Stimulated activated CD8-positive, alpha-beta memory T cell treated with anti-CD3 and anti-CD28 coated beads, Interleukin-12 subunit alpha, Interleukin-12 subunit beta, amount 100 ng/mL, for 24 hours (primary cell): ENCODE results near the gene SYNJ1.
"Not testable (repeated sequence)": the region's sequence is repeated elsewhere in the genome, so short reads cannot be mapped to it uniquely, and the experiment has no call there.

Source experiments
- DNase-seq: peaks from one replicate; pipeline ENCODE4 v3.0.0-alpha.2; 2020; ENCODE audit errors: extremely low read depth

Gene SYNJ1

GRCh38 chr21:32698286-32698685, 29.5 kb downstream of the SYNJ1 start:
- DNase-seq: no peak

DNA sequence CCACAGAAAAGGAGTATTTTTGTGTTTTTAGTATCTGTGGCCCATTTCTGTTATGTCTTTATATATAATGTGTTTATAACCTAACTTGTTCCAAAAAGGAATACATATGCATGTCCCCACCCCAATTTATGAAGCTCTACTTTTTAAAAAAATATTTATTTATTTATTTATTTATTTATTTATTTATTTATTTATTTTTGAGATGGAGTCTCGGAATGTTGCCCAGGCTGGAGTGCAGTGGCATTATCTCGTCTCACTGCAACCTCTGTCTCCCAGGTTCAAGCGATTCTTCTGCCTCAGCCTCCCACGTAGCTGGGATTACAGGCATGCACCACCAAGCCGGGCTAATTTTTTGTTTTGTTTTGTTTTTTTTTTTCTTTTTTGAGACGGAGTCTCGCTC, 32.3 kb downstream of the SYNJ1 start:
- DNase-seq: not testable (repeated sequence)

GRCh38 chr21:32693581-32693980, 34.2 kb downstream of the SYNJ1 start:
- no peak for DNase-seq

DNA sequence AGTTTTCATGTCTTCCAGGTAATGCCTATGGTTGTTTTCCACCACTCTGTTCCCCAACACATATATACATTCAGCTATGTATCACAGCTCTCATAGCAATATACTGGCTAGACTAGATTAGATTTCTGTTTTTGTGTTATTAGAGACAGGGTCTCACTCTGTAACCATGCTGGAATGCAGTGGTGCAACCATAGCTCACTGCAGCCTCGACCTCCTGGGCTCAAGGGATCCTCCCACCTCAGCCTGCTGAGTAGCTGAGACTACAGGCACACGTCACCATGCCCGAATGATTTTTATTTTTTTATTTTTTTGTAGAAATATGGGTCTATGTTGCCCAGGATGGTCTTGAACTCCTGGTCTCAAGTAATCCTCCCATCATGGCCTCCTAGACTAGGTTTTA, 37.7 kb downstream of the SYNJ1 start:
- DNase-seq: no peak

DNA sequence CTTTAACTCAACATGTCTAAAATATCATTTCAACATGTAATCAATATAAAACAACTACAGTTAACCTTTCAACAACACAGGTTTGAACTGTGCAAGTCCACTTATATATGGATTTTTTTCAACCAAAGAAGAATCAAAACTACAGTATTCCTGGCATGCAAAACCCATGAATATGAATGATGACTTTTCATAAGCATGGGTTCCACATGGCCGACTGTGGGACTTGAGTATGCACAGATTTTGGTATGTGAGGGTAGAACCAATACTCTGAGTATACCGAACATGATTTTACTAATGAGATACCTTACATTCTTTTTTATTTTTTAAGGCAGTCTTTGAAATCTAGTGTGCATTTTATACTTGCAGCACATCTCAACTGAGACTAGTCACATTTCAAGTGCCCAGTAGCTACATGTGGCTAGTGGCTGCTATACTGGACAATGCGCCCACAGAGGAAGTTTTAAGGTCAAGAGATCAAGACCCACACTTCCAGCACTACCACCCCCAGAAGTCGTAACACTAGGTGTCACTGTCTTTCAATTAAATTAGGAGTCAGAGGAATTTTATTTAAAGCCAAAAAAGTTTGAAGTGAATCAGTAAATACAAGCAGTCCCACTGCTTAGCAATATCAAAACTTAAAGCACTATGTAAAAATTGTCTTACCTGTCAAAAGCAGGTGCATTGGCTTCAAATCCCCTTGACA, 40.0 kb downstream of the SYNJ1 start:
- no peak for DNase-seq

DNA sequence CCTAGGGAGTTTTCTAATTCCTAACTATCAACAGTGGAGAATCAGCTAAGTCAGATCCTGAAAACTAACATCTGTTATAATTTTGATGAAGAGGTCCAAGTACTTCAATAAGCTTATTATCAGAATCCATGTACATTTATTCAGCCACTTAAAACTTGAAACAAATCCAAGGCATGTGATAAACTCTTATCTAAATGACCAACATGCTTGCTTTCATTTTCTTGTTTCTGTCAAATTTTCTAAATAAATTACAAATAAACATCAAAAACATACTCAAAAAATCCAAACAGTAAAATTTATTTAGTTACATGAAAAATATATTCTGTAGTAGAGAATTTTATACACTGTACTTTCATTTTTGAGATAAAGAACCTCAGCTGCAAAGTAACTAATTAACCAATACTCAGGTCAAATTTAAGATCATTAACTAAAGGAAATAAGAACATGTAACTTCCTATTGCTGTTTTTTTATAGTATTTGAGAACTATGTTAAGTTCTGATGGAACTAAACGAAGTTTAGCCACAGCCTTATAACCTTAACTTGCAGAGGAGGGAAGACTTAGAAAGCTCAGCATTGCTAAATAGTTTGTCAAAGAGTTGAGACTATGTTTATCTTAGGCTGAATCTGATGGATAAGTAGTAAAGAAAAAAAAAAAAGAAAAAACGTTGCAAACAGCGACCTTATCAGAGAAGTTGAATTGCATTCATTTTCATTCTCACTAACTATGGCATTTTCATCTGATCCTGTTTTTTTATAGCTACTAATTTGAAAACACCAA, 44.9 kb downstream of the SYNJ1 start:
- DNase-seq: no peak

DNA sequence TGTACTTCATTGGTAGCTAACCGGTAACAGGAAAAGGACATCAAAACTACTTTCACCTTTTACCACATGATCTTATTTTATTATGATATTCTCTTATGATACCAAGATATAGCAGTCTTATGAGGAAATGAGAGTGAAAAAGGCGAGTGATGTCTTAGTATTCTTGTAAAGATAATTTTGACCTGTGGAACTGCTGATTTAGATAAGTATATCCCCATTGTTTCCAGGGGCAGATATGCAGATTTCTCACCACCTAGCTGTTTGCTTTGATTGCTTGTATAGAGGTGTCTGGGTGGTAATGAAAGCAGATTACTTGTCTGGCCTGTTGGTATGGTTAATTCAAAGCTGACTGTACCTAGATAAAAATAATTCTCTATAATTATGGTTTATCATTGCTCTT, 53.1 kb downstream of the SYNJ1 start:
- DNase-seq: no peak

DNA sequence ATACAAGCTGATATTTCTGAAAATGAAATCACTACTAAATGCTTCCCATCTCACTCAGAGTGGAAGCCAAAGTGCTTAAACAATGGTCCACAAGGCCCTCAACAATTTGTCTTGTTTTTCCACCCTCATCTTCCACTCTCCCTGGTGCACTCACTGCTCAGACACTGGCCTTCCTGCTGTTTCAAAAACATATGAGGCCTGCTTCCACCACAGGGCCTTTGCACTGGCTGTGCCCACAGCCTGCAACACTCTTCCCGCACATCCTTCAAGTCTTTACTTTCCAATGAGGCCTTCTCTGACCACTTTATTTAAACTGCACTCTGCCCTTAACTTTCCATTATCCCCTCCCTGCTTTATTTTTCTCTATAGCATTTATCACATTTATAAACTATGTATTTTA, 53.8 kb downstream of the SYNJ1 start:
- DNase-seq: no peak

GRCh38 chr21:32666258-32666657, 61.6 kb downstream of the SYNJ1 start:
- DNase-seq: no peak

GRCh38 chr21:32664095-32664494, 63.7 kb downstream of the SYNJ1 start:
- not testable (repeated sequence) for DNase-seq

GRCh38 chr21:32661981-32662380, 65.8 kb downstream of the SYNJ1 start:
- not testable (repeated sequence) for DNase-seq

DNA sequence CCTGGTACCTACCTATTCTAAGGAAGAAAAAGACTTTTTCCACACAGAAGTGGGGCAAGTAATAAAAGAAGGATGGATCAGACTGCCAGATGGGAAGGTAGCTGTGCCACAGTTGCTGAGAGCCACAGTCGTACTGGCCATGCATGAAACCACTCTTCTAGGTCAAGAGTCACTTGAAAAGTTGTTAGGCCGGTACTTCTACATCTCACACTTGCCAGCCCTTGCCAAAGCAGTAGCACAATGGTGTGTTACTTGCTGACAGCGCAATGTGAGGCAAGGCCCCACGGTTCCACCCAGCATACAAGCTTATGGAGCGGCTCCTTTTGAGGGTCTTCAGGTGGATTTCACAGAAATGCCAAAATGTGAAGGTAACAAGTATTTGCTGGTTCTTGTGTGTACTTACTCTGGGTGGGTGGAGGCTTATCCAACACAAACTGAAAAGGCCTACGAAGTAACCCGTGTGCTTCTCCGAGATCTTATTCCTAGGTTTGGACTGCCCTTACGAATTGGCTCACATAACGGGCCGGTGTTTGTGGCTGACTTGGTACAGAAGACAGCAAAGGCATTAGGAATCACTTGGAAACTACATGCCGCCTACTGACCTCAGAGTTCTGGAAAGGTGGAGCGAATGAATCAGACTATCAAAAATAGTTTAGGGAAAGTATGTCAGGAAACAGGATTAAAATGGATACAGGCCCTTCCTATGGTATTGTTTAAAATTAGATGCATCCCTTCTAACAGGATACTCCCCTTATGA, 66.6 kb downstream of the SYNJ1 start:
- not testable (repeated sequence) for DNase-seq

- DNase-seq: no peak
Observed at GRCh38 chr21:32658524-32658923, 69.3 kb downstream of the SYNJ1 start.

GRCh38 chr21:32653326-32653901, 74.4 kb downstream of the SYNJ1 start:
- DNase-seq: no peak

- no peak for DNase-seq
Observed at GRCh38 chr21:32648165-32648564, 79.6 kb downstream of the SYNJ1 start.

DNA sequence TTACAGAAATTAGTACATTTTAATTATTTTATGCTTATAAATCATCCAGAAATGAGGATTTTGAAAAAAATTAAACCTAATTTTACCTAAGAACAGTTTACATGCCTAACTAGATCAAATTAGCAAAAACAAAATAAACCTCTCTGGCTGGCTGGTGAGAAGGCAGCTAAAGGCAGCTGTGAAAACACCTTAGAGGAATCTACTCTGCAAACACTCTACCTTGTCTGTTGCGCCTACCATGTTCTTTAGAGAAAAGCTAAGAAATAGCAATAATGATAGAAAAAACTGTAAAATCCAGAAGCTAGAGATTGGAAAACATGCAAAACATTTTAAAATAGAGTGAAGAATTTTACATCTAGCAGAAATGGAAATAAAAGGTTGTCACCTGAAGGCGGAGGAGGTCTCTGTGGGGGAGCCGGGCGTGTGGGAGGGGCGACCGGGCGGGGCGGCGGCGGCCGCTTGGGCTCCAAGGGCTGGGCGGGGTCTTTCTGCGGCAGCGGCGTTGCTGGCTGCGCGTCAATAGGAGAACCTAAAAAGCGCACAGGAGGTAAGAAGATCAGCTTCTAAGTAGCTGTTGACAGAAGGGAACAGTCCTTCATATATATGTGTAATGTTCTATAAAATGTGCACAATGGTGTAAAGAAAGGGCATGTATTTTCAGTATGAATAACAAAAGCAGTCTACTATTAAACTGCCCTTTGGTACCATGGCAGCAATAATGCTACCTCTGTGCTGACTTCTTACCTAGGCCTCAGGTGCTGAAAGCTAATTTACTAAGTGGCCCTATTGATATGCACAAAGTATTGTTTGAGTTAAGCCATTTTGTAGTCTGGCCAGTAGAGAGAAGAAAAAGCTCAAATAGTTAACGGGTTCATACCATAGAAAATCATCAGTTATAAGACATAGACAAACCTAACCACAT, 82.3 kb downstream of the SYNJ1 start:
- DNase-seq: no peak

DNA sequence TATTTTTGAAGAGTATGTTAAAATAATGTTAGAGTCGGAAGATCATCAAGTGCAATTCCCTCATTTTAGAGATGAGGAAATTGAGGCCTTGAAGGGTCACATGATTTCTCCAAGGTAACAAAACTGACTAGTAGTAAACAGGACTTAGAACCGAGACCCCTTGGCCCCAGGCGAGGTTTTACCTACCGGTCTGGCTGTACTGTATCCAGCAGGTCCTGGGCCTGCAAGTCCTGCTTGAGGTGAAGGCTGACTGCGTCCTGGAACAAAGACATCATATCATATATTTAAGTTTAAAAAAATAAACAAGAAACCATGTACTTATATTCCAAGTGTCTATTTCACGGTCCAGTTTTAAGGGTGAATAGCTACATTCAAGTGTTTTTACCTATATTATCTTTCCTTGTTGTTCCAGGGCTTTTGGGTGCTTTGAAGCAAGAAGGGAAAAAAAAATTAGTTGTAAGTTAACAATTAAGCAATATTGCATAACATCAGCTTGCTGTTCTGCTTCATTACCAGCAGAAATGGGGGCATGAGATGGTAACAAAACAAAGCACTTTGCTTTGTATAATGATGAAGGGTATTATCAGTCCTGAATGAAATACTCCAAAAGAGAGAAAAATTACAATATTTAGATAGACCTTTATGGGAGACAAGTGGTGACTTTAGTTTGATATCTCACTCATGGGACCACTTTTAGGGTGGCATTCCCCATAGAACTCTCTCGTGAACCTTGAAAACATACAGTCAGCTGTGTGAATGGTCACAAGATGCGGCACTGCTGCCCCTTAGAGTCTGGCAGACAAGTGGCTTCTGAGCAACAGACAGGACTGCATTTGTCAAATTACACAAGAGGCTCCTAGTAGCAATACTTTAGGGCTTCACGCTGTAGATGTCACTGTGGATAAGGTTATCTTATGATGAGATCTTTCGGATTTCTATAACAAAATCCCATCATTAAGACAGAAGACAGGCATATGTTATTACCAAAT, 85.8 kb downstream of the SYNJ1 start:
- DNase-seq: no peak

- DNase-seq: no peak
Observed at GRCh38 chr21:32626621-32627196, 101.1 kb downstream of the SYNJ1 start.

DNA sequence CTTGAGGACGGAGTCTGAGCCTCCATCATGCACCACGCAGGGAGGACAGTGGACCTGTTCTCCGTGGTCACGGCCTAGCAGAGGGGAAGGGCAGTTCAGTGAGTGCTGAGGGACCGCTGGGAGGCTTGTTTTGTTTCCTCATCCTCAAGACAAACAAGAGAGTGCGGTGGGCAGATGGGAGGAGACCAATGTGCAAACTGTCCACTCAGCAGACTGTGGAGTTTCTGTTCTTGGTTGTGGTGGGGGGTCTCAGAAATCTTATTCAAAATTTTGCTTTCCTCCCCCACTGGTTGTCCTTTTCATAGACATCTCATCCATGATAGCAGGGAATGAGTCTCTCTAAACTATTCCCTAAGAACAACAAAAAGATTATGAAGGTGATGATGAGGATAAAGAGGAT, 109.6 kb downstream of the SYNJ1 start:
- DNase-seq: not testable (repeated sequence)
